Measurements from ENCODE around the gene CDH22. TPM values are rescaled to one million over a fixed set of nuclear protein-coding genes. Genes with fewer than 3 reads are reported as not detected.
A peak's percentile ranks its signal among the peaks of the same experiment; 100 is the strongest.

Gene CDH22
- total RNA-seq, 4 donors from 2014 or later, result 0.11 to 2.3 (median 0.76) TPM

DNA sequence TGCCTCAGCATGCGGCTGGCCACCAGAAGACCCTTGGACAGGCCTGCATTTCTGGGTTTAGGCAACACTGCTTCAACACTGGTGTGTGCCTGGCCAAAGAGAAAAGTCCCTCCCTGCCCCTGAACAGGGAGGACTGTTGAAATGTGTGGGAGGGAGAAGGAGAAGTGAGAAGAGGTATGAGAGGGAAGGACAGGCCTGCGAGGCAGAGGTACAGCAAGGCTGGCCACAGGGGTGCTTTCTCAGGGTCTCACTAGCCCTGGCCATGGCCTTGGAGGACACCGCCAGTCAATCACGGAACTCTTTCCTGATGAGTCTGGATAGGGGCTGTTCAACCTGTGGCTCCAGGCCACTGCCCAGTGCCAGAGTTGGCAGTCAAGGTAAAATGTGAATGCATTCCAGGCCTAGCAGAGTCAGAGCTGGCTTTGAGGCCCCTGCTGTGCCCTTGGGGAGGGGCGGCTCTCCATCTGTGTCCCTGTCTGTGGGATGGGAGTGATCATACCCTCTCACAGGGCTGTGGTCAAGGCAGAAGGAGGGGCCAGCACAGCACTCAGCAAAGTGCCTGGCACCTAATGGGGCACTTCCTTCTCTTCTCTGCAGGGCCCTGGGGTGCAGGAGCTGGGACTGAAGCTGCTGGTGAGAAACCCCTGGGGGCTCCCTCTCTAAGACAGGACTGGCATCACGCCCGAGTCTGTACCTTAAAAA is 43.2 kb upstream of the CDH22 start:
- no peak for TF ChIP-seq POLR2A (IDR thresholded peaks at IDR 0.05)
- no peak overlapping the region for H3K4me3 ChIP-seq
- DNase-seq, result no peak
- H3K27me3 ChIP-seq, result no peaks in the 10 kb centered on the region
- H3K36me3 ChIP-seq, result peaks cover 0 to 82% (median 5%) of the 10 kb centered on the region in 3 donors
- peaks cover 0 to 26% (median 10%) of the 10 kb centered on the region in 3 donors for H3K4me1 ChIP-seq
- intact Hi-C loops (cut with DNase I), result no loop called here
- no peaks in the 10 kb centered on the region for H3K9me3 ChIP-seq
- H3K27ac ChIP-seq, result no peak overlapping the region
- WGBS, 2 donors, result 89 to 100% methylated on average over 1 to 6 of the region's 7 CpGs

DNA sequence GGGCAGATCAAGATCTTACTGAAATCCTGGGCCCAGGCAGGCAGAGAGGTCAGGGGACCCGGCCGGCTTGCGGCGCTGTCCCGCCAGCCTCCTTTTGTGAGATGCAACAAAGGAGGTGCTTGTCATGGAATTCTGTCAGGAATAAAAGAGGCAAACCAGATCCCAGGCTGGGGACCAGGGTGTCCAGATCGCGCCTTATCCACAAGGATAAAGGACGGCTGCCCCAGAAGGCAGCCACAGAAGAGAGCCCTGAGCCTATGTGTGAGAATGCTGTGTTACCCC is 42.6 kb upstream of the CDH22 start:
- intact Hi-C loops (cut with DNase I), result no loop called here
- 88 to 100% methylated on average over 1 to 8 of the region's 8 CpGs for WGBS, 2 donors
- H3K4me1 ChIP-seq, result peaks cover 0 to 20% (median 6%) of the 10 kb centered on the region in 3 donors
- H3K9me3 ChIP-seq, result no peaks in the 10 kb centered on the region
- TF ChIP-seq, protein P1, sequence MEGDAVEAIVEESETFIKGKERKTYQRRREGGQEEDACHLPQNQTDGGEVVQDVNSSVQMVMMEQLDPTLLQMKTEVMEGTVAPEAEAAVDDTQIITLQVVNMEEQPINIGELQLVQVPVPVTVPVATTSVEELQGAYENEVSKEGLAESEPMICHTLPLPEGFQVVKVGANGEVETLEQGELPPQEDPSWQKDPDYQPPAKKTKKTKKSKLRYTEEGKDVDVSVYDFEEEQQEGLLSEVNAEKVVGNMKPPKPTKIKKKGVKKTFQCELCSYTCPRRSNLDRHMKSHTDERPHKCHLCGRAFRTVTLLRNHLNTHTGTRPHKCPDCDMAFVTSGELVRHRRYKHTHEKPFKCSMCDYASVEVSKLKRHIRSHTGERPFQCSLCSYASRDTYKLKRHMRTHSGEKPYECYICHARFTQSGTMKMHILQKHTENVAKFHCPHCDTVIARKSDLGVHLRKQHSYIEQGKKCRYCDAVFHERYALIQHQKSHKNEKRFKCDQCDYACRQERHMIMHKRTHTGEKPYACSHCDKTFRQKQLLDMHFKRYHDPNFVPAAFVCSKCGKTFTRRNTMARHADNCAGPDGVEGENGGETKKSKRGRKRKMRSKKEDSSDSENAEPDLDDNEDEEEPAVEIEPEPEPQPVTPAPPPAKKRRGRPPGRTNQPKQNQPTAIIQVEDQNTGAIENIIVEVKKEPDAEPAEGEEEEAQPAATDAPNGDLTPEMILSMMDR (IDR thresholded peaks at IDR 0.05), result no peak
- TF ChIP-seq POLR2A (IDR thresholded peaks at IDR 0.05), result no peak
- peaks cover 0 to 79% (median 5%) of the 10 kb centered on the region in 3 donors for H3K36me3 ChIP-seq
- H3K4me3 ChIP-seq, result no peak overlapping the region
- H3K27ac ChIP-seq, result no peak overlapping the region
- H3K27me3 ChIP-seq, result no peaks in the 10 kb centered on the region
- no peak for DNase-seq

DNA sequence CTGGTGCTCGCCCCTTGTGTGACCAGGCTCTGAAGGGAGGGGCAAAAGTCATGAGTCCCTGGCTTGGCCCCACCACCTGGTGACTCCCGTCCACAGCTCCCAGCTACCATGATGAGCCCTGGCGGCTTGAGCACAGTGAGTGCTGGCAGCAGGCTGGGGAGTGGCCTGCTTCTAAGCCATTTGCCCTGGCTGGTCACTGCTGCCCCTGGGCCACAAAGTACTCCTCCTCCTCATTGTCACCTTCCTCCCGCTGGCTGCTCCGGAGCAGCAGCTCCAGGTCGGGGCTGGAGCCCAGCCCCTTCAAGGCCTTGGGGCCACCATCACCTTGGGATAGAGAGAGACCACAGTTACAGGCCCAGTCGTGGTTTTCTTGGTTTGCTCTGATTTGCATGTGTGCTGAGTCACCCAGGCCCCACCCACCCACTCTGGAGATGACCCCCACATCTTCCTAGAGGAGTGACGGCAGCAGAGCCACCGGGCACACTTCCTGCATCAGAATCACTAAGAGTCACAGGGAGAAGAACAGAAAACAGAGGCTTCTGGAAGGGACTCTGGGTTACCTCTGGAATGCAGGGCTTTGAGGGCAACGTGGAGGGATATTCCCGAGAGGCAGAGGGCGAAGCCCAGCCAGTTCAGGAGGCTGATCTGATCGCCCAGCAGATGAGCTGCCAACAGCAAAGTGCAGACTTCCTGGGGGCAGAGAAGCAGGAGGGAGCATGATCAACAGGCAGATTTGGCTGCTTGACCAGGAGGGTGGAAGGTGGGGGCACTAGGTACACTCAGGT is 42.1 kb upstream of the CDH22 start:
- Histone ChIP-seq H3K4me1 (peaks cover 0 to 20% (median 6%) of the 10 kb centered on the region in 3 donors), H3K36me3 (peaks cover 0 to 74% (median 5%) of the 10 kb centered on the region in 3 donors), H3K9me3 (no peaks in the 10 kb centered on the region), H3K27ac (peak overlapping the region in 1 of 4 donors; percentile 12), H3K27me3 (no peaks in the 10 kb centered on the region), H3K4me3 (no peak overlapping the region)
- WGBS, 2 donors, result 40 to 57% methylated on average over 4 to 5 of the region's 13 CpGs
- intact Hi-C loops (cut with DNase I), result no loop called here
- DNase-seq, result no peak
- TF ChIP-seq, protein P1 (IDR thresholded peaks at IDR 0.05), result no peak
- no peak for TF ChIP-seq POLR2A (IDR thresholded peaks at IDR 0.05)

DNA sequence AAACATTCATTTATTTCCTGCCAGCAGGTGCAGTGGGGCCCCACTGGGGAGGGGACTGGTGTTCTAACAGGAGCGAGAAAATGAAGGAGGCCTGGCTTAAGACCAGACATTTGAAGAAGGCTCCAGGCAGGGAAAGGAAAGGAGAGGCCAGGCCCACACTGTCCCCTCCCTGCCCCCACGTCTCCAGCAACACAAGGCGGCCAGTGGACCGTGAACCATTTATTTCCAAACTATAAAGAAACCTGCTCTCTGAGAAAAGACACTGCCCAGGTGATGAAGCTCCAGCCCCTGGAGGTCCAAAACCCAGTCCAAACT is 41.4 kb upstream of the CDH22 start:
- intact Hi-C loops (cut with DNase I), result loop anchor here (10.0 kb wide), 1 partner anchor 215 kb away; no protein-coding TSS in a partner anchor
- H3K36me3 ChIP-seq, result peaks cover 0 to 67% (median 4%) of the 10 kb centered on the region in 3 donors
- WGBS, 2 donors, result 64 to 72% methylated on average over 4 of the region's 4 CpGs
- no peak for DNase-seq
- H3K27ac ChIP-seq, result no peak overlapping the region
- no peak overlapping the region for H3K4me3 ChIP-seq
- no peaks in the 10 kb centered on the region for H3K27me3 ChIP-seq
- H3K9me3 ChIP-seq, result no peaks in the 10 kb centered on the region
- TF ChIP-seq, protein P1 (IDR thresholded peaks at IDR 0.05), result no peak
- TF ChIP-seq POLR2A (IDR thresholded peaks at IDR 0.05), result no peak
- peaks cover 0 to 20% (median 6%) of the 10 kb centered on the region in 3 donors for H3K4me1 ChIP-seq

DNA sequence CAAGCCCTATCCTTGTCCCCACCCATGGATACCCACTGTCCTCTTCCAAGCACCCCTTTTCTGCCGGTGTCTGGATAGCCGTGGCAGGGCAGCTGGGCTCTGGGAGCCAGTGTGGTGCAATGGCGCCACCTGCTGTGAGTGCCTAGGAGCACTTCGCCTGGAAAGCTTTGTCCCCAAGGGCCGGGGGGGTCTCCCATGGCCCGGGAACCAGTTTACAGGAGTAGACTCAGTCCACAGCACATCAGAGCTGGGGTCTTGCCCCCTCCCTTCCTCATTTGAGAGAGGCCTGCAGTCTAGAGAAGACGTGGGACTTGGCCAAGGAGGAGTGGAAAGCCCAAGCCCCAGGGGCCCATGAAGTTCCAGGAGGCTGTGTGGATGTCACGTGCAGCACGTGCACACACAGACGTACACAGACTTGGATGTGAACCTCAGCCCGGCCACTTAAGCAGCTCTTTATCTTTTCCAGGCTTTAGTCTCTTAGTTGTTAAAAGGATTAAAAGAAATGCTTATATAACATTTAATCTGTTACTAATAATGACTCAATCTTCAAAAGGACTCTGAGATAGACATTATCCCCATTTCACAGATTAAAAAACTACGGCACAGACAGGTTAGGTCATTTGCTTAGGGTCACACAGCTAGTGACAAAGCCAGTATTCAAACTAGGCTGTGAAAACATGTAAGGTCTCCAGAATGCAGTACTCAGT is 40.9 kb upstream of the CDH22 start:
- H3K27me3 ChIP-seq, result no peaks in the 10 kb centered on the region
- TF ChIP-seq, protein P1 (IDR thresholded peaks at IDR 0.05), result peak; percentile 50 to 82 (median 71)
- no peak for TF ChIP-seq POLR2A (IDR thresholded peaks at IDR 0.05)
- DNase-seq, result no peak
- no peak overlapping the region for H3K4me3 ChIP-seq
- peaks cover 0 to 62% (median 0%) of the 10 kb centered on the region in 3 donors for H3K36me3 ChIP-seq
- WGBS, 2 donors, result 21 to 37% methylated on average over 6 to 7 of the region's 12 CpGs
- no peak overlapping the region for H3K27ac ChIP-seq
- H3K4me1 ChIP-seq, result peaks cover 0 to 20% (median 6%) of the 10 kb centered on the region in 3 donors
- H3K9me3 ChIP-seq, result no peaks in the 10 kb centered on the region
- intact Hi-C loops (cut with DNase I), result loop anchor here (10.0 kb wide), 1 partner anchor 214 kb away; no protein-coding TSS in a partner anchor

All from esophagus squamous epithelium (tissue), 5 donors.